ENCODE data around the gene VEPH1.
A peak's percentile ranks its signal among the peaks of the same experiment; 100 is the strongest.

VEPH1 gene

DNA sequence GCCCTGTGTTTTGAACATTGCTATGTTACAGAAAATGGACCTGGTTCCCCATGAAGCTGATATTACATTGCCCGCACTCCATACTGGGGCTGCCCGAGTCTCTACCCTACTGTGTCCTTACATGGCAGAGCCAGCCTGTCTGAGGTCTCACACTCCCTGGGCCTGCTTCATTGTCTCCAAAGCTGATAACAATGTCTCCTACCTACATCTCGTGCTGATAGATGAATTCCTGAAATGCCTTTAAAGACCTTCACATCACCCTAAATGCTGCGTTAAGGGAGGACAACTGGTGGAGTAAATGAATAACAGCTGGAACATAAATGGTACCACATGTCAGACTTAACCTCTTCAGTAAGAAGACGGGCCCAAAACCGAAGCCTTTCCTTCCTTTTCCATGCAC, 129.4 kb downstream of the VEPH1 start:
- TF ChIP-seq EZH2phosphoT487 (IDR thresholded peaks at IDR 0.05; ENCODE audit: low read depth) (no peak), CTCF (IDR thresholded peaks at IDR 0.05; ENCODE audit: low read depth, low read length) (no peak)
- Histone ChIP-seq H2AFZ (ENCODE audit: low read depth, low read length) (no peak overlapping the region), H3K4me1 (ENCODE audit: low read length) (peaks cover 9% of the 10 kb centered on the region), H4K20me1 (ENCODE audit: insufficient read depth, low read length) (no peaks in the 10 kb centered on the region), H3K79me2 (ENCODE audit: low read length) (no peaks in the 10 kb centered on the region), H3K4me2 (ENCODE audit: low read length) (no peak overlapping the region), H3K36me3 (replicated peaks; ENCODE audit: low read depth, low read length) (no peaks in the 10 kb centered on the region), H3K9ac (ENCODE audit: low read length) (no peak overlapping the region), H3K9me3 (ENCODE audit: insufficient read depth, low read length) (no peaks in the 10 kb centered on the region), H3K27ac (ENCODE audit: low read length) (no peak overlapping the region), H3K27me3 (ENCODE audit: low read depth, low read length) (peaks cover 4% of the 10 kb centered on the region; the same call in 1 of the 2 replicates), H3K4me3 (ENCODE audit: low read length) (no peak overlapping the region)

- TF ChIP-seq EZH2phosphoT487 (IDR thresholded peaks at IDR 0.05; ENCODE audit: low read depth), result no peak
- no peak for TF ChIP-seq CTCF (IDR thresholded peaks at IDR 0.05; ENCODE audit: low read depth, low read length)
- Histone ChIP-seq H3K4me3 (ENCODE audit: low read length) (no peak overlapping the region), H3K79me2 (ENCODE audit: low read length) (no peaks in the 10 kb centered on the region), H3K4me2 (ENCODE audit: low read length) (no peak overlapping the region), H3K27ac (ENCODE audit: low read length) (no peak overlapping the region), H2AFZ (ENCODE audit: low read depth, low read length) (no peak overlapping the region), H3K27me3 (ENCODE audit: low read depth, low read length) (peaks cover 4% of the 10 kb centered on the region; the same call in 1 of the 2 replicates), H3K4me1 (ENCODE audit: low read length) (peaks cover 9% of the 10 kb centered on the region), H3K9me3 (ENCODE audit: insufficient read depth, low read length) (no peaks in the 10 kb centered on the region), H3K9ac (ENCODE audit: low read length) (no peak overlapping the region), H3K36me3 (replicated peaks; ENCODE audit: low read depth, low read length) (no peaks in the 10 kb centered on the region), H4K20me1 (ENCODE audit: insufficient read depth, low read length) (no peaks in the 10 kb centered on the region)
These were observed 132.3 kb downstream of the VEPH1 start for GRCh38 chr3:157370867-157371266.

DNA sequence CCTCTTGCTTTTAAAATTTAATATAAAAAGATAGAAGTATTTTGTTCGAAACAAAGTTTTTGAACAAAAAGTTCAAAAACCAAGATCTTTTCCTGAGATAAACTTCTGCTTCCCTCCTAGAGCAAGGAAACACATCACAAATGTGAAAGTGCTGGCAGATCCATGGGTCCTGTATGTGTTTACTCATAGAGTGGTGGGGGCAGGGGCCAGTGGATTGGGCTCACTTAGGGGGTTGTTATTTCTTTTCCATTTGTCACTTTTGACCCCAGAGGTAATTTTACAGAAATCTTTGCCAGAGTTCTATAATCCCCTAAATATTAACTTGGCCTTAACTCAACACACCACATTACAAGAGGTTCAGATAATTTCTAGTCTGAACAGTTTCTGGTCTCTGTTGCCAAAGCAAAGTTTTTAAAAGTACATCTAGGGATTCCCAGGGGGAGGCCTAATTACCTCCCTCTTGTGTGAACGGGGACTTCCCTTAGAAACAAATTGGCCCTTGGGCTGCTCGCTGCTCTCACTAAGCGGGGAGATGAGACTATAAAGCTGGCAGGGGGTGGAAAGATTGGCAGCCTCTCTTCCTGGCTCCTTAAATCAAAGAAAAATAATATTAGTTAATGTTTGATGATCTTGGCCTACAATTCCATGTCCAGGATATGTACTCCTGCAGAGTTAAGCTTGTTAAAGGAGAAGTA, 133.3 kb downstream of the VEPH1 start:
- Histone ChIP-seq H3K9me3 (ENCODE audit: insufficient read depth, low read length) (no peaks in the 10 kb centered on the region), H3K36me3 (replicated peaks; ENCODE audit: low read depth, low read length) (no peaks in the 10 kb centered on the region), H4K20me1 (ENCODE audit: insufficient read depth, low read length) (no peaks in the 10 kb centered on the region), H3K4me2 (ENCODE audit: low read length) (peak overlapping the region; percentile 43), H3K79me2 (ENCODE audit: low read length) (no peaks in the 10 kb centered on the region), H2AFZ (ENCODE audit: low read depth, low read length) (no peak overlapping the region), H3K4me3 (ENCODE audit: low read length) (no peak overlapping the region), H3K9ac (ENCODE audit: low read length) (no peak overlapping the region), H3K27me3 (ENCODE audit: low read depth, low read length) (peaks cover 4% of the 10 kb centered on the region; the same call in 1 of the 2 replicates), H3K27ac (ENCODE audit: low read length) (no peak overlapping the region), H3K4me1 (ENCODE audit: low read length) (peaks cover 9% of the 10 kb centered on the region)
- TF ChIP-seq EZH2phosphoT487 (IDR thresholded peaks at IDR 0.05; ENCODE audit: low read depth) (no peak), CTCF (IDR thresholded peaks at IDR 0.05; ENCODE audit: low read depth, low read length) (no peak)

DNA sequence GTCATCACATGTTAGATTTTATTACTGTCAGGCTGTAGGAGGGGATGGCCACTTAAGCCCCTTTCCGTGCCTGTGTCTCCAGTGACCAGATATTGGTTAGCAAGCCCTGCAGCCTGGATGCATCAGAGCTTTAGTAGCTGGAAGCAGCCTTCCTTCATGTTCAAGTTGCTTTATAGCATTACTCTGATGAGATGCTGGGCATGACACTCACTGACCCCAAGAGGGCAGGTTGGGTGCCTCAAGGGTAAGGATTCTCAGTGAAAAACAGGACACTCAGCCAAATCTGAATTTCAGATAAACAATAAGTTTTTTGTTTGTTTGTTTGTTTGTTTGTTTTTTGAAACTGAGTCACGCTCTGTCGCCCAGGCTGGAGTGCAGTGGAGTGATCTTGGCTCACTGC, 135.0 kb downstream of the VEPH1 start:
- Histone ChIP-seq H3K4me2 (ENCODE audit: low read length) (no peak overlapping the region), H3K27ac (ENCODE audit: low read length) (no peak overlapping the region), H4K20me1 (ENCODE audit: insufficient read depth, low read length) (no peaks in the 10 kb centered on the region), H3K79me2 (ENCODE audit: low read length) (no peaks in the 10 kb centered on the region), H3K9me3 (ENCODE audit: insufficient read depth, low read length) (no peaks in the 10 kb centered on the region), H3K36me3 (replicated peaks; ENCODE audit: low read depth, low read length) (no peaks in the 10 kb centered on the region), H3K4me1 (ENCODE audit: low read length) (peaks cover 9% of the 10 kb centered on the region), H3K9ac (ENCODE audit: low read length) (no peak overlapping the region), H3K4me3 (ENCODE audit: low read length) (no peak overlapping the region), H3K27me3 (ENCODE audit: low read depth, low read length) (peaks cover 4% of the 10 kb centered on the region; the same call in 1 of the 2 replicates), H2AFZ (ENCODE audit: low read depth, low read length) (no peak overlapping the region)
- TF ChIP-seq CTCF (IDR thresholded peaks at IDR 0.05; ENCODE audit: low read depth, low read length) (no peak), EZH2phosphoT487 (IDR thresholded peaks at IDR 0.05; ENCODE audit: low read depth) (no peak)
